Tibial nerve (tissue), 4 donors: ENCODE results near the gene CDH4.

Source experiments
- CTCF ChIP-seq, 5 experiments: fragments of 200-600 bp in 3 of 5; fragments of 450-650 bp in 2 of 5; sonication (generic) in 3 of 5; IDR thresholded peaks; one replicate each; pipeline ENCODE4 v1.5.1; 2016 to 2019; ENCODE audit warnings: antibody characterized with exemption in 5 of 5, mild to moderate bottlenecking in 3 of 5, moderate library complexity in 2 of 5
- EP300 ChIP-seq, 2 donors: sonication (generic); formaldehyde crosslinking; IDR thresholded peaks; one replicate each; pipeline ENCODE4 v1.6.1; 2017; ENCODE audit warnings: antibody characterized with exemption in 2 of 2, mild to moderate bottlenecking in 1 of 2
- POLR2A ChIP-seq, 2 donors: fragments of 450-650 bp; IDR thresholded peaks; one replicate each; pipeline ENCODE4 v1.6.1; 2017; ENCODE audit warnings: antibody characterized with exemption in 2 of 2, mild to moderate bottlenecking in 2 of 2, moderate library complexity in 2 of 2

- TF ChIP-seq POLR2A (IDR thresholded peaks at IDR 0.05) (no peak), CTCF (IDR thresholded peaks at IDR 0.05) (no peak), EP300 (IDR thresholded peaks at IDR 0.05) (no peak)
These were observed 723.5 kb downstream of the CDH4 start for GRCh38 chr20:61975407-61976129.
